H4 (cell line): Measurements from ENCODE around the gene FOXL2NB. TPM values are rescaled to one million over a fixed set of nuclear protein-coding genes. Genes with fewer than 3 reads are reported as not detected.

Source experiments
- DNase-seq: peaks from one replicate; pipeline ENCODE4 v3.0.0-alpha.2; 2015; ENCODE audit warnings: low spot score
- total RNA-seq: library from RNA; depleted of rRNA; stranded (reverse); fragments of >200 nt; shearing (Covaris generic); gene quantifications from 2 replicates; pipeline ENCODE4 v1.2.3, GENCODE V29; 2014

FOXL2NB gene
- total RNA-seq, 1 experiment from 2014 or later = 1.9 TPM

GRCh38 chr3:138944929-138945708, 1.9 kb upstream of the FOXL2NB start:
- DNase-seq = no peak

- no peak for DNase-seq
Measured at GRCh38 chr3:138945709-138946662, 1.0 kb upstream of the FOXL2NB start.

DNA sequence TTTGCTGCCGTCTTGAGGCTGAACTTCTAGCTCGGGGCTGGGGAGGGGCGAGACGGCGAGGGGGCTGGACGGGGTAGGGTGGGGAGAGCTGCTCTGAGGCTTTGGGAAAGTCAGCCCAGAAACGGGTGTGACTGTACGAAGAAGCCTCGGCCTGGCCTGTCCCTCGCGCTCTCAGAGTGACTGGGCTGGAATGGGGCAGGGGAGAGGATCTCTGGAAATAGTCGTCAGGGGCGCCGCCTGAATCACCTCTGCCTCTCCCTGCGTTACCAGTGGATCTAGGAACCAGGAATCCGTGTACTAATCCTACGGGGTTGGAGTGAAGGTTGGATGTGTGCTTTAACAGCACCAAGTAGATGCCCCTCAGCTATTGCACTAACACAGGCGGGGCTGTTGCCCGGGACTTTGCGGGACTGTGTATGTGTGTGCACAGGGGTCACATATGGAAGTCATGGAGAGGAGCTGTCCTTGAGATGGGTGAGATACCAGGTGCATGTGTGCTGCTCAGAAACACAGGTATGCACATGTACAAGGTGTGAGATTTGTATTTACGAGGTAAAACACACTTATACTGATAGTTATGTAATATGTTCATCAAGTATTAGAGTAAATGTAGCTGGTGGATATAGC, 591 bp downstream of the FOXL2NB start:
- no peak for DNase-seq

GRCh38 chr3:138948371-138949001, 1.5 kb downstream of the FOXL2NB start:
- no peak for DNase-seq

- DNase-seq = no peak
Measured at GRCh38 chr3:138949002-138949418, 2.0 kb downstream of the FOXL2NB start.

DNA sequence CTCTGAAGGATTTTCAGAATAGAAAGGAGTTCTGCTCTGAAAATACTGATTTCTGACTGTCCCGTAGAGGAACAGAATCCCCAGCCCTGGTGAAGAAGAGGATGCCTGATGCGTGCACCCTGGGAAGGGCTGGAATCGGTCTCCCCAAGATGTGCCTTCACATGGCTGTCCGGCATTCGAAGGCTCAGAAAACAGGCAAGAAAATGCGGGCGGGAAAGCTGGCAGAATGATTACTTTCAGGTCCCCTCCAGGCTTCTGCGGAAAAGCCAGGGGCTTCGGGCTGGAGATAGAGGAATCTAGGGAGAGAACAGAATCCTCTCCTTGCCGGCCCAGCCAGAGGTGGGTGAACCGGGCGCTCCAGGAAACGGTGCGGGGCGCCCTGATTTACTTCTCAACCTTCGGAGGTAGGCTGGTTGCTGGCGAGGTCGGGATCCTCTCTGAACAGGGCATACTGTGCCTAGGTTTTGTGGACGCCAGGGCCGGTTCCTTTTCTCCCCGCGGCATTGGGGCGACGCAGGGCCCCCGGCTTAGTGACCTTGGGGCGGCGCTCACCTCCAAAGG, 2.5 kb downstream of the FOXL2NB start:
- DNase-seq = no peak

DNA sequence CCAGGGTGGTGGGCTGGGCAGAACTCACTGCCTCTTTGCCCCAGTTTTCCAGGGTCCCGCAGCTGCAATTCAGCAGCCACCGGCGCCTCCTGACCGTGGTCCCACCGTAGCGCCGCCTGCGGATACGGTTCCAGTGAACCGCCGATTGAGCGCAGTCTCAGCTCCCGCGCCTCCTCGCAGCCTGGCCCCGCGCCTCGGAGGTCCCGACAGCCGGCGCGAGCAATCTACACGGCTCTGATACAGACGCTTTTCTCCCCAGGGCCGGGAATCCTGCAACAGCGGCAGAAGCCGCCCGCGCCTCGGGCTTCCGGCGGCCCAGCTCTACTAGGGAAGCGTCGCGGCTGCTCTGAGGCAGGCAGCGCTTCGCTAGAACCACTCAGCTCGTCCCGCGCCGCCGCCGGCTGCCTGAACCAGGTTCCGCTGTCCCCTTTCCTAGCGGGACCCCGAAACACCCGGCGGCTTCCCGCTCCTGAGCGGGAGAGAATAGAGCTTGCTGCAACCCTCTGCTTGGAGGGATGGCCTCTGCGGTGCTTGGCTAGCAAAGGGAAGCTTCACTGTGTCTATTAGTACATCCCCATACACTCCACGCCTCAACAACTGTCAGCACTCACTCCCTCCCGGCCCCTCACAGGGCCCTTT, 3.1 kb downstream of the FOXL2NB start:
- DNase-seq = no peak

DNA sequence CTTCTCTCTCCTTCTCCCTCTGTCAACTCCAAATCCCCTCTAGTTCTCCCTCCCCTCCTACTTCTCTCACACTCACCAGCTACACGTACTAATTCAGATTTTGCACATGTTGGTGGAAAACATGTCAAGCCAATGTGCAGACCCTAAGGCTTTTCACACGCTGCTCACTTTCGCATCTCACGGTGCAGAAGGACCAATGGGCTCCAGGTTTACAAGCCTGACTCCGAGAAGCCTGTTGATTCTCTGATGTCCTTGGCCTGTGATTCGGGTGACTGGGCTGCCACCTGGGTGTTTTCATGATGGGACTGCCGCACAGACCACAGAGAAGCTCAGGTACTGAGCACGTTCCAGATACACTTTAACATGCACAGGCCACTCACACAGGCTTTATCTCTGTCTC, 3.7 kb downstream of the FOXL2NB start:
- DNase-seq = no peak

DNA sequence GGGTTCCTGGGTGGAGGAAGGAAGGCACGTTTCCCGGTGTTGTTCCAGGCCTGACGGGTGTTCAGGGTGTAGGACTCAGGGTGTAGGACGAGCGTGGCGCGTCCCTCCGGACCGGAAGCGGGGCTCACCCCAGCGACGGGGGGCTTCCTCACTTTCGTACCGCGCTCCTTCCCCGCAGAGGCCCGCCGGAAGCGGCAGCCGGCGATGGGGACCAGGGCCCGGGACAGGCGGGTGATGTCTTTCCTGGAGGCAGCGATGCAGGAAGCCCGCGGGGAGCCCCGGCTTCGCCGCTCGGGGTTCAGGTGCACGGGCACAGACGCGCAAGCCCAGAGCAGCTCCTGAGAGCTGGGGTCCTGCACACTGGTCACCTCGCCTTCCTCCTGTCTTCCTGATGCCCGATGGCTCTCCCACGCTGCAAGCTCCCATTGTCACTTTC, 13.4 kb downstream of the FOXL2NB start:
- no peak for DNase-seq

- no peak for DNase-seq
Measured at GRCh38 chr3:138962854-138963560, 16.0 kb downstream of the FOXL2NB start.

DNA sequence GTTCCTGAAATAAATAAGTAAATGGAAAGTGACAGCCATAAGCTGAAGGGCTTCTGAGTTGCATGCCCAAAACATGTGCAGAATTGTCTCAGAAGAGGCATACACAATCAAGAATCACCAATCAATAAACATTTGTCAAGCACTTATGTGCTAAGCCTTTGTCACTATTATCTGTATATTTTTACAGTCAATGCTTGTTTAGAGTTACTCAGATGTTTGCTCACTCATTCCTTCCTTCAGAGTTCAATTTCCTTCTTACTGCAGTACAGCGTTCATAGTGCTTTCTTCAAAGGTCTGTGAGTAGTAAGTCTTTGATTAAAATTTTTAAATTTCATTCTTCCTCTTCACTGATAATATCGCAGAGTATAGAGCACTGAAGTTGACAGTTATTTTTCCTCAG, 17.2 kb downstream of the FOXL2NB start:
- DNase-seq = no peak

- DNase-seq = no peak
Measured at GRCh38 chr3:138964923-138965322, 17.9 kb downstream of the FOXL2NB start.

- DNase-seq = no peak
Measured at GRCh38 chr3:138971766-138972320, 24.8 kb downstream of the FOXL2NB start.

DNA sequence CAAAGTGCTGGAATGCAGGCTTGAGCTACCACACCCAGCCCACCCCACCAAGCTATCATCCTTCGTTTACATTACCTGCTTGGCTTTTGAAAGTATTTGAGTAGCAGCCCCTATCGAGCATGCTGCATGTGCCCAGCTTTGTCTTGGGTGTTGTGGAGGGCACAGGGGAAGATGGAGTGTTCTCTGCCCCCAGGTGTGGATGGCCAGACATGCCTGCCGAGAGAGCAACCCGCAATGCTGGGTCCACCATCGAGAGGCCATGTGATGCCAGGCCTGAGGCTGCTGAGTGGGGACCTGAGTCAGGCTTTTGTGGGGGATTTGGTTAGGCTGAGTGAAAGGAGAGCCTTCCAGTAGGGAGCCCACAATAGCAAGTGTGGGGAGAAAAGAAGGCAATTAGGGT, 25.9 kb downstream of the FOXL2NB start:
- DNase-seq = no peak

DNA sequence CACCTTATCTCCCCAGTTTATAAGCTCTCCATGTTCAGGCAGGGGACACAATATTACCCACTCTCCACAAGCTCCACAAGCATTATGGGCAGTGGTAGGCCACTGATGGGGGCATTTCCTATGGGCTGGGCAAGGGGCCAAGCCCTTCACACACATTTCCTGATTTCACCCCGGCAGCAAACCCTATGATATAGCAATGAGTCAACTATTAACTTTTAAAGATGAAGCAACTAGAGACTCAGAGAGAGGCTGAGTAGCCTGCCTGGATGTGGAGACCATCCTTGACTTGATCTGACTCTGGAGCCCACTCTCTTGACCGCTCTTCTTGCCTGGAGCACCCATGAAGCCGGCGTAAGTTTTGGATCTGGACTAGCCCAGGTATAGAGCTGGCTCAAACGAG, 27.4 kb downstream of the FOXL2NB start:
- no peak for DNase-seq

GRCh38 chr3:138975351-138975750, 28.3 kb downstream of the FOXL2NB start:
- DNase-seq = no peak

DNA sequence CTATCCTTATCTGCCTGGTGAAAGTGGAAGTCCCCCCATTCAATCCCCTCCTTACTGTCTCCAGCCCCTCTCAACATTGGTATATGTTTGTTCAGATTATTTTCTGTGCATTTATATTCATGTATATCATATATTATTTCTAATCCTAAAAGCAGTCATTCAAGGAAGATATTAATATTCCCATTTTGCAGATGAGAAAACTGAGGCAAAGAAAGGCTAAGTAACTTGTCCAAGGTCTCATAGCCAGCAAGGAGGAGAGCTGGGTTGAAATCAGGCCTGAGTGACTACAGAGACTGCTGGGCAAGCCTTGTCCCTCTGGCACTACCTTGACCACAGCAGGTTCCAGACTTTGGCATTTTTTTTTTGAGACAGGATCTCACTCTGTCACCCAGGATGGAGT, 29.0 kb downstream of the FOXL2NB start:
- DNase-seq = no peak

- peak; percentile 4 for DNase-seq
Measured at GRCh38 chr3:138984816-138985215, 37.8 kb downstream of the FOXL2NB start.

GRCh38 chr3:138985932-138986331, 38.9 kb downstream of the FOXL2NB start:
- DNase-seq = no peak

DNA sequence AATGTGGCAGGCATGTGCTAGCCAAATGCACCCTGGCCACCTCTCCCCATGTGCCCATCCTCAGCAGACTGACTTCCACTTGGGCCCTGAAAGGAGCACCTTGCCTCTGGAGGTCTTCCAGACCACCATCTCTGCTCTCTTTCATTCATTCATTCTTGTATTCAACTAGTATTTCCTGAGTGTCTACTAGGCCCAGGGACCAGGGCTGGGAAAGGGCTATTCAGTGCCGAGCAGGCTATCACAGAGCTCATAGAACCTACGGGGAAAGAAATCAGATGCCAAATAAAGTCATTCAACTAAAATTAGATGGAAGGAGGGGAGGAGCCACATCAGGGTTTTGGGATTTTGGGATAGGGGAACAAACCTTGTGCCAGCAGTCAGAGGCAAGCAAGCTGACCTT, 40.2 kb downstream of the FOXL2NB start:
- DNase-seq = no peak
